Retina (tissue), 1 donor: ENCODE results near the gene ZDHHC3.
"Not testable (repeated sequence)": the region's sequence is repeated elsewhere in the genome, so short reads cannot be mapped to it uniquely, and the experiment has no call there.

Experiments
- DNase-seq: peaks from one replicate; pipeline ENCODE4 v3.0.0-alpha.2; 2016

The ZDHHC3 gene

GRCh38 chr3:44963571-44964325, 12.2 kb downstream of the ZDHHC3 start:
- DNase-seq, result no peak

GRCh38 chr3:44962621-44963393, 13.2 kb downstream of the ZDHHC3 start:
- DNase-seq, result no peak

- no peak for DNase-seq
Measured at GRCh38 chr3:44961888-44962287, 14.1 kb downstream of the ZDHHC3 start.

GRCh38 chr3:44960387-44961026, 15.5 kb downstream of the ZDHHC3 start:
- no peak for DNase-seq

GRCh38 chr3:44958386-44958785, 17.6 kb downstream of the ZDHHC3 start:
- DNase-seq, result no peak

GRCh38 chr3:44957986-44958385, 18.0 kb downstream of the ZDHHC3 start:
- DNase-seq, result peak; percentile 9

GRCh38 chr3:44955917-44956316, 20.1 kb downstream of the ZDHHC3 start:
- peak; percentile 4 for DNase-seq

GRCh38 chr3:44954962-44955361, 21.0 kb downstream of the ZDHHC3 start:
- DNase-seq, result no peak

GRCh38 chr3:44954304-44954703, 21.7 kb downstream of the ZDHHC3 start:
- DNase-seq, result no peak

- DNase-seq, result no peak
Measured at GRCh38 chr3:44952689-44953088, 23.3 kb downstream of the ZDHHC3 start.

- DNase-seq, result no peak
Measured at GRCh38 chr3:44950275-44950734, 25.7 kb downstream of the ZDHHC3 start.

- DNase-seq, result not testable (repeated sequence)
Measured at GRCh38 chr3:44949770-44950169, 26.2 kb downstream of the ZDHHC3 start.

GRCh38 chr3:44948239-44948638, 27.7 kb downstream of the ZDHHC3 start:
- no peak for DNase-seq

- no peak for DNase-seq
Measured at GRCh38 chr3:44942202-44942921, 33.6 kb downstream of the ZDHHC3 start.

- DNase-seq, result no peak
Measured at GRCh38 chr3:44939581-44940036, 36.4 kb downstream of the ZDHHC3 start.

GRCh38 chr3:44932986-44933944, 42.7 kb downstream of the ZDHHC3 start:
- no peak for DNase-seq

- peak; percentile 13 for DNase-seq
Measured at GRCh38 chr3:44932271-44932670, 43.7 kb downstream of the ZDHHC3 start.

- no peak for DNase-seq
Measured at GRCh38 chr3:44931791-44932190, 44.2 kb downstream of the ZDHHC3 start.

- DNase-seq, result no peak
Measured at GRCh38 chr3:44930911-44931310, 45.1 kb downstream of the ZDHHC3 start.

- DNase-seq, result no peak
Measured at GRCh38 chr3:44929782-44930181, 46.2 kb downstream of the ZDHHC3 start.

- DNase-seq, result no peak
Measured at GRCh38 chr3:44927371-44927770, 48.6 kb downstream of the ZDHHC3 start.

GRCh38 chr3:44926921-44927320, 49.1 kb downstream of the ZDHHC3 start:
- DNase-seq, result no peak
